HG02763 (cell line): ENCODE results near the gene PCNT.
"Not testable (repeated sequence)": the region's sequence is repeated elsewhere in the genome, so short reads cannot be mapped to it uniquely, and the experiment has no call there.

Source experiments
- ATAC-seq: cut with Tn5 transposase; IDR thresholded peaks from one replicate; pipeline ENCODE4 v1.9.1; 2021; ENCODE audit warnings: mild to moderate bottlenecking, moderate library complexity; ENCODE audit not compliant: unreplicated experiment

Gene PCNT

GRCh38 chr21:46307625-46308024 lies 16.3 kb upstream of the PCNT start:
- ATAC-seq: no peak

- no peak for ATAC-seq
These were observed 15.5 kb upstream of the PCNT start for GRCh38 chr21:46308431-46308830.

DNA sequence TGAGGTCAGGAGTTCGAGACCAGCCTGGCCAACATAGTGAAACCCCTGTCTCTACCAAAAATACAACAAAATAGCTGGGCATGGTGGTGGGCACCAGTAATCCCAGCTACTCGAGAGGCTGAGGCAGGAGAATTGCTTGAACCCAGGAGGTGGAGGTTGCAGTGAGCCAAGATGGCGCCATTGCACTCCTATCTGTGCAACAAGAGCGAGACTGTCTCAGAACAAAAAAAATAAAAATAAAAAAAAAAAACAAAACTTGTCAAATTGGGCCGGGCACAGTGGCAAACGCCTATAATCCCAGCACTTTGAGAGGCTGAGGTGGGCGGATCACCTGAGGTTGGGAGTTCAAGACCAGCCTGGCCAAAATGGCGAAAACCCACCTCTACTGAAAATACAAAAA lies 13.7 kb upstream of the PCNT start:
- ATAC-seq: not testable (repeated sequence)

- no peak for ATAC-seq
These were observed 12.4 kb upstream of the PCNT start for GRCh38 chr21:46311568-46311967.

DNA sequence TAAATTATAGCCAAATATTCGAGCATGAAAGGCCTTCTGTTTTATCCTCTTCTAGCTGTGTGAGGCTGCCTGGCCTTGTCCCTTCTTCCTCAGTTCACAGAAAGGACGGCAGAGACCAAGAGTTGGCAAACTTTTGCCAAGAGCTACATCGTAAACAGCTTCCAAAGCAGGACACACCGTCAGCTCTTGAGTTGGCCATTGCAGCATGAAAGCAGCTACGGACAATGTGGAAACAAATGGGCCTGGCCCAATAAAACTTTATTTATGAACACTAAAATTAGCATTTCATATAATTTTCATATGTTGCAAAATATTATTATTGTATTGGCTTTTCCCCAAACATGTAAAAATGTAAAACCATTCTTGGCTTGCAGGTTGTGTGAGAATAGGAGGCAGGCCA lies 11.0 kb upstream of the PCNT start:
- no peak for ATAC-seq

DNA sequence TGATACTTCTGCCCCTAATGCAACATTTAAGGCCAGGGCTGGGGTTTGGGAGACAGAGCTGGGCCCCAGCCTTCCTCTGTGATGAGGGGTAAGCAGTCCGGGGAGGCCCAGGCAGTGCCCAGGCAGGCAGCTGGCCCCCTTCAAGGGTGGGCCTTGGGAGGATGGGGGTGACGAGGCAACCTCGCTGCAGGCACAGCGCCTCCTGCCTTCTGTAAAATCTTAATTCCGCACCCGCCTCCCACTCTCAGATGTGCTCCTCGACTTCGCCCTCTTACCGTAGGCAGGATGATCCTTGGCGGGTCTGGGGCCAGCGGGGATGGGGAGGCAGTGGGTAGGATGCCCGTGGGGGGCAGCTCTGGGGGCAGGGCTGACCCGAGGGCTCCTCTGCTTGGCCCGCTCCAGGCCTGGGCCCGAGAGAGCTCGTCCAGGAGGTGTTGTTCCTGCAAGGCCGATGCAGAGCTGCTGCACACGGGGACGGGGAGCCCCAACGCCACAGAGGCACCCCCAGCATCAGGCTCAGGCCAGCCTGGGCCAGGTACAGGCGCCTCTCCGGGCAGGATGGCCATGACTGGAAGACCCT lies 9.4 kb upstream of the PCNT start:
- ATAC-seq: no peak

DNA sequence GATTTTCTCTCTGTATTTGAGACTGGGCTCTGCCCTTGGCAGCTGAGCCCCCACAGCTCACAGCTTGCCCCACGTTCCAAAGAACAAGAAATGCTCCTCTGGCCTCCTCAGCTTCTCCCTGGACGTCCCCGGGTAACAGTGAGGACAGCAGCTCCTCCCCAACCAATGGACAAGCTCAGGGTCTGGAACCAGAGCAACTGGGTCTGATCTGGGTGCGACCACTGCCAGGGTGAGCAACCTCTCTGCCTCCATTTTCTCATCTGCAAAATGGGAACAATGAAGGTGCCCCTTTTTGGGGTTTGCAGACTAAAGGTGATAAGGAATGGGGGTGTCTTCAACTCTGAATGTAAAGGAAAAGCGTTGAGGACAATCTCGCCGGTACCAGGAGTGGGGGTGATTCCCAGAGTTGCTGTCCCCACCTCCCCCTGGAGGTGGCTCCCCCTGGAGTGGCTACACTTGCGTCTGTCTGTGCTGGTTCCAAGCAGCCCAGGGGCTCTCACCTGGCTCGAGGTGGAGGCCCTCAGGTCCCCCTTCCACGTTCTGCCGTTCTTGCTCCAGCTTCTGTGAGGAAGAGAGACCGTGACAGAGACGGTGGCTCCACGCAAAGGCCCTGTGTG lies 7.1 kb upstream of the PCNT start:
- no peak for ATAC-seq

GRCh38 chr21:46317710-46318463 lies 6.1 kb upstream of the PCNT start:
- ATAC-seq: no peak

GRCh38 chr21:46318464-46318845 lies 5.5 kb upstream of the PCNT start:
- ATAC-seq: no peak

DNA sequence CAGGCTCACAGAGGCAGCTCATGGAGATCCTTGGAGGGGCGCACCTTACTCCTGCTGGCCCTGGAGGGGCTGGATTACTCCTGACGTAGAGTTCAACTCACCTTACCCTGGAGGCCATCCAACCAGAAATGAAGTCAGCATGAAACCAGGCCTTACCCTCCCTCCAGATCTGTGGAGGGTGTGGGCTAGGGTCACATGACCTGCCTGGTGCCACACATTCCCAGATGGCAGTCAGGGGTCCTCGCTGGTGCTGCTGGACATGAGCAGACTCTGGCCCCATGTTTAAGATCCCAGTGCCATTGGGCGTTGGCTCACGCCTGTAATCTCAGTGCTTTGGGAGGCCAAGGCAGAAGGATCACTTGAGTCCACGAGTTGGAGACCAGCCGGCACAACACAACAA lies 4.8 kb upstream of the PCNT start:
- ATAC-seq: no peak

DNA sequence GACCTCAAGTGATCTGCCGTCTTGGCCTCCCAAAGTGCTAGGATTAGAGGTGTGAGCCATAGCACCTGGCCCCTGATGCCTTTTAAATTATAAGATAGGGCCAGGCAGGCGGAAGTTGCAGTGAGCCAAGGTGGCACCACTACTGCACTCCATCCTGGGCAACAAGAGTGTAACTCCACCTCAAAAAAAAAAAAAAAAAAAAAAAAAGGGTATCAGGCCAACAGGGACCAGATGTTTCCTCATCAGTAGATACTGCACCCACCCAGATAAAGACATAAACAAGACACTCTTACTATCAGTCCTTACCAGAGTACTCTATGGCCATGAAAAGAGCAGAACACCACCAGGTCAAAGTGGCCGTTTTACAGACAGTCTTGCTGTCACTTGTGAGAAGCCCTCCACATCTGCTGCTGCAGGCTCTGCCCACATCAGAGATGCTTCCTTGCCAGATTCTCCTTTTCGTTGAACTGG lies 3.6 kb upstream of the PCNT start:
- no peak for ATAC-seq

- no peak for ATAC-seq
These were observed 1.4 kb upstream of the PCNT start for GRCh38 chr21:46322351-46323226.

- ATAC-seq: no peak
These were observed 688 bp upstream of the PCNT start for GRCh38 chr21:46323227-46323709.

DNA sequence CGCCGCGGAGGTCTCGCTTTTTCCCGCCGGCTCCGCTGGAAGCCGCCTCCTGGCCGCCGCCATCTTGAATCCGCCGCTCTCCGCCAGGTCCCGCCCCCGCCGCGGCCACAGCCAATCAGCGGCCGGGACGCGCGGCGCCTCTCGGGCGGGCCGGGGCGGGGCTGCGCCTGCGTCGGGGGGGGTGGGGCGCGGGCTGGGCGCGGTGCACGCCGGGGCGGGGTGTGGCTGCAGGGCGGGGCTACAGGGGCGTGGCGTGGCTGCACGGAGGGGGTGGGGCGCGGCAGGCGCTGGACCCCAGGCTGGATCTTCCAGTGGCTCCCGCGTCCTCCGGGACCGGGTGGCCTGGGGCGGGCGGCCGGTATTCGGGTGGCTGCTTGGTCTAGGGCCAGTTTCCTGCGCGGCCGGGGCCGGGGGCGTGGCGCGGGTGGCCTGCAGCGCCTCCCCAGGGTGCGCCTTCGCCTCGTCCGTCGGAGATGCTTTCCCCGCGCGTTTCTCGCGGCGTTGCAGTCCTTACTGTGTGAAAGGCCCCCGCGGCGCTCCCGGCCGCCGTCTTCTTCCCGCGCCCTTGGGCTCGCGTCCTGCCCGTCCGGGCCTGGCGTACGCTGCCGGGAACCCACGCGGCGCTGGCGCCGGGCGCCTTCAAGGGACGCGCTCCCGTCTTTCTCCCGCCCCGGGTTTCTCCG lies 575 bp downstream of the PCNT start:
- ATAC-seq: peak; percentile 56

- ATAC-seq: no peak
These were observed 1.3 kb downstream of the PCNT start for GRCh38 chr21:46325073-46325912.

DNA sequence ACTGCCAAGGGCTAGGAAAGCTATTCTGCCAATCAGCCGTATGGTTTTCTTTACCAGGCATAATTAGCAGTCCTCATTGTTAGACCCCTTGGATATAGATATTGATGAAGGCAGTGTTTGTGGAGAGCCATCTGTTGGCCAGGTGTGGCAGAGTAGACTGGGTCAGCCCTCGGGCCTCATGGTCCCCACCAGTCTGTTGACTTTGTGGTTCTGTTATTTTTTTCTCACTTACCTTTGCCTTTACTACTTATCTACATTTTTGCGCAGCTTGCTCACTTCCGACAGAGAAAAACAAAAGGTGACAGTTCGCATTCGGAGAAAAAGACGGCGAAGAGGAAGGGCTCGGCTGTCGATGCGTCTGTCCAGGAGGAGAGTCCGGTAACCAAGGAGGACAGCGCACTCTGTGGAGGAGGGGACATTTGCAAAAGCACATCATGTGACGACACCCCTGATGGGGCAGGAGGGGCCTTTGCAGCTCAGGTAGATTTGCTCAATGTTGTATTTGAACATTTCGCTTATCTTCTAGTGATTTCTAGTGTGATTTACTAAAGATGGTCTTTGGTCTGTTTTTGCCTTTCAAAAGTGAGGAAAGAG lies 2.3 kb downstream of the PCNT start:
- no peak for ATAC-seq

GRCh38 chr21:46327711-46328110 lies 3.8 kb downstream of the PCNT start:
- ATAC-seq: no peak

- no peak for ATAC-seq
These were observed 4.2 kb downstream of the PCNT start for GRCh38 chr21:46328151-46328550.

DNA sequence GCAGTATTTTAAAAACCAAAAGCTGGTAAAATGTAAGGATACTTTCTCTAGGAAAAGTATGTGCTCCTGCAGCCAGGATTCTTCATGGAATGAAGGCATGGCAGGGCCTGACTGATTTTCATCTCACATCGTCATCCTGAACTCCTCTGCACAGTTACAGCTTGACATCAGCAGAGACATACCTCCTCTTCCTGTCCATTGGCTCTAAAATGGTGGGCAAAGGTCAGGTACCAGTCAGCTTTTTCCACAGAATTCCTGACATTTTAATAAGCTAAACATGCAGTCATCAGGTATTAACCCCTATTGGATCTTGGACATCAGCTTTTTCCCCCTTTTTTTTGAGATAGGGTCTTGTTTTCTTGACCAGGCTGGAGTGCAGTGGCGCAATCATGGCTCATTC lies 5.8 kb downstream of the PCNT start:
- no peak for ATAC-seq
